DMS79 (cell line): Measurements from ENCODE around the gene SEMA5A.

Experiments used
- DNase-seq: peaks from one replicate; lab custom pipeline; 2025; lab: John Stamatoyannopoulos, UW

The SEMA5A gene

DNA sequence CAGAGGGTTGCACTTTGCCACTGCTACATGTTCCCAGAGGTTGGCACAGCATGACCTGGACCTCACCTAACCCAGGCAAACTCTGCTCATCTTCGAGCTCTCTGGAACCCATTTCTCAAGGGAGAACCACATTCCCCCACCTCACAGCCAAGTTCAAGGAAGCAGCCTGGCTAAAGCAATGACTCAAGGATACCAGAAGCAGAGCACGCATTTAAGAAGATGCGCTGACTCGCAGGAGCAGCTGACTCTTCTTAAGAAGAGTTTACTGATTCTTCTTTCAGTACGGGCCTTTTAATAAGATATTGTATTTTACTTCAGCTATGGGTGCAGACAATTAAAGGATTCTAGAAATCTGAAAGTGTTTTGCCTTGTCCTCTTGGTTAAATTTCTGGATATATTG lies 4.1 kb upstream of the SEMA5A start:
- no peak for DNase-seq

DNA sequence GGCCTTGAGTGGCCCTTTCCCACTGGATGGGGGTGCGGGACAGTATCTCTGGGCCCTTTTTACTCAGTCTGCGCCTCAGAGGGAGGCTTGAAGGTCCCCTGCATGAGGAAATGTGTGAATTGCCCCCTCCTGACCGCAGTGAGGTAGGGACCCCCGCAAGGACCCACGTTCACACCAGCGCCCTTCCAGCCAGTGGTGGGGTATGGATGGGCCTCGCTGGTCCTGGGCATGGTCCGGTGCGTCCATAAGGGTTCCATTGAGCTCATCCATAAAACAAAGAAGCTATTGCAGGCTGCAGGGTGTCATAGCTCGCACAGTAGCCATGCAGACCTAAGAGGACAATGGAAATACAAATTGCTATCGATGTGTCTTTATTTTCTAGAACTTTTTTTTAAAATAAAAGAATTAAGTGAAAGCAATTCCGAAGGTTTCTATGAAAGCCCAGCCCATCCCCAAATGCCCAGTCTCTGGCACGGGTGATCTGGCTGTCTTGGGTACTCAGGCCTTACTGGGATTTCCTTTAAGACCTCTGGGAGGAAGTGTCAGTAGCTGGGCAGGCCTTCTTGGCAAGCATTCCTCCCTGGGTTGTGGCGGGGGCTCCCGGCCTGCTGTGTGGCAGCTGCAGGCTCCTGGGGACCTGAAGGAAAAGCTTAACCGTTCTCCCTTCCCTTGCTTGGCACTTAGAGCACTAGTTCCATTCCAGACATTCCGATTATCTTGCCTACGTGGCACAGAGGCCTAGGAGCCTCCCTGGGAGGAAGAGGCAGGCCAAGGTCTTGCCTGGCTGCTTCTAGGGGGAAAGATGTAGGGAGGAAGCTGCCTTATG lies 1.5 kb upstream of the SEMA5A start:
- no peak for DNase-seq

DNA sequence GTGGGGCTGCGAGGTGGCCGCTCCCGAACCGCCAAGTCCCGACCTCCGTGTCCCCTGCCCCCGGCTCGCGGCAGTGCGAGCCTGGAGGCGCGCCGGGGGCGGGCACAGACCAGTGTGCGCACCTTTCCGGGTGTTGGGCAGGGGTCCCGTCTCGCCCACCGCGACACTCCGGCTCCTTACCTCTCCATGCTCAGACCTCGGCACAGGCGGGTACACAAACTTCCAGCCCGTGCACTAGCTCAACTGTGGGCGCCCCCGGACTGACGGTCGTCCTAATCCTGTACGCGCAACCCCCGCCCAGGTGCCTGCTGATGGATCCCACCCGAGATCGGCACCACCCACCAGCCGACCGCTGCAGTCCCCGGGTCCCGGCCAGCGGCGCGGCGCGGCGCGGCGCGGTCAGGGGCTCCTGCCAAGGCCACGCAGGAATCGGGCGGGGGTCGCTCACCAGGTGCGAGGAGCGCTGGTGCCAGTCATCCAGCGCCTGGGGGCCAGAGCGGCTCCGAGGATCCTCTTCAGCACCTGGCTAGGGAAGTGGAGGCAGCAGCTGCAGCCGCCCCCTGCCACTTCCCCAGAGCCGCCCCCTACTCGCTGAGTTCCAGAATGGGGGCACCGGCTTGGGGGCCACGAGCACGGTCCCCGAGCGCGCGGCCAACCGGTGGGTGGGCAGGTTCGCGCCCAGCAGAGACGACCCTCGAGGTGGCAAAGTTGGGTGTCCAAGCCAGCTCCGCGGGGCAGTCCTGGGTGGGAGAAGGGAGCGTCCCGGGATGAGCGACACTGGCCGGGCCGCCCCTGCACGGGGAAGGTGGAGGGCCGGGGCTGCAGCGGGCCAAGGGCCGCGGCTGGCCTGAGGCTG lies 511 bp downstream of the SEMA5A start:
- DNase-seq, result no peak

DNA sequence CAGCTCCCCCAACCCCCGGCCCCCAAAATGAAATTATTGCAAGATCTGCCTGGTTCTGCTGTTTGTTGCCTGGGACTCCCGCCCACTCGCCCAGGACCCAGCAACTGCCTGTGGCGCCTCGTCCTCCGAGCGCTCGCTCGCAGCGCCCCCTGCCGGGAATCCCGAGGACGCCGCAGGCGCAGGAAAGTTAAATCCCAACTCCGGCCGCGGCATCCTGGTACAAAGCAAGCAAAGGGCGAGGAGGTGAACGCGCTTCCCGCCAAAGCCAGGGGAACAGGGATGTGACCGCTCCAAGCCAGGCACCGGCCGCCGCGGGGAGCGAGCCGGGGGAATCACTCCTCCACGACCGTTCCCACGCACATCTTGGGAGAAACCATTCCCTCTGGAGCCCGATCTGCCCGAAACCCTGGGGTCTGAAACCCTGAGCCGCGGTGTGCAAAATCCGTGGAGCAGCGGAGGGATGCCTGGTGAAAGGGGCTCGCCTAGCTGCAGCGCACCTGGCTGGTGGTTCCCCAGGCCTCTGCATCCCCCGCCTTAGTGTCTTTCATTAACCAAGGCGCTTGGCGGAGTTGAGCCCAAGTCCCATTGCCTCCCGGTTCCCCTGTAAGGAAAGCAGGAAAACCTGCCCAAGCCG lies 1.3 kb downstream of the SEMA5A start:
- DNase-seq, result peak; percentile 60

DNA sequence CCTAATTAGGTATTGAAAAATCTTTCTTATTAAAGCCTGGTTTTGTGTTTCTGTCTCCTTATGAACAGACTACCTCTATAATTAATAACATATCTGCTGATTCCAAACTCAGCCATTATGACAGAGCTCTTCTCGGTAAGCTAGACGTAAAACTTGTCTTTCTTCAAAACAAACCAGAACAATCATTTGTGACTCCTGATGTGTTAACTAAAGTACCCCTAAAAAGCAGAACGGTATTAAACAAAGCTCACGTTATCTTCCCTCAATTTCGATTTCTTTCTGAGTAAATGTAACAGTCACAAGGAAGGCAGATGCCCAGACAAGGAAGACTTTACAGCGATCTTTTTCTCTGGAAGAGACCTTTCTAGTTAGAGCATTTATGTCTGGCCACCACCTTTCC lies 1.8 kb downstream of the SEMA5A start:
- DNase-seq, result no peak

DNA sequence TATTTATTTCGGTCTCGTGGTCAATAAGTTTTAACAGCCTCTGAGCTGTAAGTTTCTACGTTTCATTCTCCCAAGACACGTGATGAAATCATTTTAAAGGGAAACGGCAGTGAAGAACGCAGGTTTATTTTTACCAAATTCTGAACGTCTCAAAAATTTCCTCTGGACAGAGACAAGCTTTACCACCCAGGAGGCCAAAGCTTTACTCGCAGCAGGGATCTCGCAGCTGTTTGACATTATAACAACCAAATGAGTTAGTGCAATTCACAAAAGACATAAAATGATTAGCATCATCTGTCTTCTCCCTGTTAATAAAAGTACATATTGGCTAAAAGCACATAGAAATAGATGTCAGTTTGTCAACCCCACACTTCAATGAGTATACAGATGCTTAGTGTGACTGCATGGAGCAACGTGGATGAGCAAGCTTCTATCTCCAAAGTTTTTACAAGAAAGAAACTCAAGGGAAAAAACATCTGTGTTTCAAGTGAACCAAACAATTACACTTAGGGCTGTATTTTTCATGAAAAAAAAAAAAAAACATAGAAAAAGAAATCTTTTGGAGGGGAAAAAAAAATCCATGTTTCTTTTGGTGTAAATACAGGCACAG lies 2.5 kb downstream of the SEMA5A start:
- DNase-seq, result no peak

DNA sequence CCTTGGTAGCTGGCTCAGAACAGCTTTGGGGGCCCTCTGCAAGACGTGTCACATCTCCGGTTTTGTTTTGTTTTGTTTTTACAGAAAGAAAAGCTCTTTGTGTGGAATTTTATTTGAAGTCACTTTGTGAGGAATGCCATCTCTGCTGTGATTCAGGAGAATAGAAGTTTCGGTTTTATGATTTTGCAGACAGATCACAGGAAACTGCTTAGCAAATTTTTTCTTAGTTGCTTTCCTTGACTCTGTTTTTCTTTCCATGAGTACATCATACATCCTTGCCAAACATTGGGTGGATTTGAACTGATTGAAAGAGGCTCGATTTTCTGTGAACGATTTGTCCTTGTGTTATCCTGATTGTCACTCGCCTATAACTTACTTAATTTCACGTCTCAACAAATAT lies 5.1 kb downstream of the SEMA5A start:
- DNase-seq, result no peak

DNA sequence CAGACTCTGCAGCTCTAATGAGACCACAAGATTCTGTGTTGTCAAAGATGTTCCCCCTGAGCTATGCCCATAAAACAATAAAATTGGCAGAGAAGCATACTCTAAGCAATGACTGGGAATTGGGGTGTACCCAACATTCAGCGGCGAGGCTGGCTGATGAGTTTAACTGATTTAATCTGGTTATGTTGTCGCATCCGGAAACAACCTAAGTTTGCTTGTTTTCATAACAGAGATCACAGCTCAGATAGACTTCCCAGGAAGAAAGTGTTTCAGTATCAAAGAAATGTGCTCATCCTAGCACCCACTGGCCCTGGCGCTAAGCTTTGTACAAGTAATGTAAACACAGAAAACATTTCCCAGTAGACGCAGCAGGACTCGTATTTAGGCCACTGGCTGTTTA lies 7.4 kb downstream of the SEMA5A start:
- no peak for DNase-seq

DNA sequence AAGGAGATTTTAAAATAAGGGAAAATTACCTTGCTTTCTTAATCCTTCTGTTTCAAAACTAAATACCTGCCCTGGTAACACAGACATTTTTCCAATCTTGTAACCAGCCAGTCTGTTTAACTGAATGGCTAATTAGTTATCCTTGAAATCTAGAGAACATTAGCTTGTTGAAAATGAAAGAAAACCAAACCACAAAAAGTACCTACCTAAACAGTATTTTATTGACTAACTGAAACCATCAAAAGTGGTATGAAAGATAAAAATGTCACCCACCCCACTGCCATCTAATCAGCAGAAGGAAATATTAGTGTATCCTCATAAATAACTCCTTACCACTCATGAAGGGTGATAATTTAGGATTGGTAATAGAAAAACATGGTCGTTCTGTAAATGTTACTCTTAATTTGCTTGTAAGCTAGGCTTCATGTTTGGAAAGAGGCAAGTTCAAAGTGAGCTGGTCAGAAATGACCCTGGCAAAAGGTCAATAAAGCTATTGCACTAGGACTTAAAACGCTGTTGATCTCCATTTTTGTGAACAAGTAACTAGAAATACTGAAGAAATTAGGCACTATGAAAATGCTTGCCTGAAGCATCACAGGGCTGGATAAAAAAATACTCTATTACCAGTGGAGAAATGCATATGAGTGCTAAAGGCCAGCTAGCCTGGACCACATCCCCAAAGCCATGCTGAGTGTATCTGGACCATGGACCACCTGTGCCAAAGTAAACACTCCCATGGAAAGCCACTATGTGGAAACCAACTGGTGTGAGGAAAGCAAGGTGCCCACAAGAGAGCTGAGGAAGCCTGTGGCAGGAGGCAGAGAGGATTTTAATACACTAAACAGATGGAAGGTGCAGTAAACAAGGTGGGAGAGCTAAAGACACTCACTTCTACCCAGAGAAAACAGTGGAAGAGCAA lies 8.4 kb downstream of the SEMA5A start:
- no peak for DNase-seq

DNA sequence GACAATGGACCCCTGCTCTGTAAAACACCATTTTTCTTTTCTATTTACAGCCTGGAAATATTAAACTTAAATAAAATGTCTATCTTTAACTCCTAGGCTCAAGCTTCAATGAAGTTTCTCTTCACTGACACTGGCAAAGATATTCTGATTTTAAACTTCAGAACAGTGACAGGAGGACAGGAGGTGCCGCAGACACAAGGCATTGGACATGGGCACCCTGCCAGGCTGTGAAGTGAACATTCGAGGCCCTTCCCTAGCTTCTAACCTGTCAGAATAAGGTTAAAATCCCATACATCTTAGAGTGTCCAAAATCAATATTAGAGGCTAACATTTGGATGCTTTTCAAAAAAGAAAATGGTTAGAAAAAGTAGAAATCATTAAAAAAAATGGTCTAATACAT lies 9.2 kb downstream of the SEMA5A start:
- no peak for DNase-seq

DNA sequence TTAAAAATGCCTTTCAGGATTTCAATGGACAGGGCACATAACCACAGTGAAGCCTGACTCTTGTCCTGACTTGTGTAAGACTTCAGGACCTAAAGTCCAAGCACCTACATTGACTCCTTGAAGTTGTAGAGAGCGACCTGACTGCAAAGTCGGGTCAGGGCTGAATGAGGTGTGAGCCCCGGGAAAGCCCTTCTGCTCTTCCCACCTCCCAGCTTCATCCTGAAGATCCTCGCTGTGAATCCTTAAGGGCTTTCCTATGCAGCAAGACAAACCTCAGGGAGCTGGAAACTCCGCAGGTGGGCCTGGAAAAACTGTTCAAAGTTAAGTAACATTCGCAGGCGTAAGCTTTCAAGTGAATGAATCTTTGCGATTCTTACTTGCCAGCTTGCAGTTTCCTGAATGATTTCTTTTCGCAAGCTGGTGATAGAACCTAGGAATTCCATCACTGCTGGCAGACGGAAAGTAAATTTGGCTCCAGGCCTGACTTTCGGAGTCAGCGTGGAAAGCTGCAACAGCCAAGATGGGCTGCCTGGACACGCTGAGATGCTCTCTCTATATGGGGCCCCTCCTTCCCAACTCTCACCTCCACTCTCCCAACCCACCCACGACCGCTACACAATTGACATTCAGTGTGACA lies 10.9 kb downstream of the SEMA5A start:
- DNase-seq, result no peak

DNA sequence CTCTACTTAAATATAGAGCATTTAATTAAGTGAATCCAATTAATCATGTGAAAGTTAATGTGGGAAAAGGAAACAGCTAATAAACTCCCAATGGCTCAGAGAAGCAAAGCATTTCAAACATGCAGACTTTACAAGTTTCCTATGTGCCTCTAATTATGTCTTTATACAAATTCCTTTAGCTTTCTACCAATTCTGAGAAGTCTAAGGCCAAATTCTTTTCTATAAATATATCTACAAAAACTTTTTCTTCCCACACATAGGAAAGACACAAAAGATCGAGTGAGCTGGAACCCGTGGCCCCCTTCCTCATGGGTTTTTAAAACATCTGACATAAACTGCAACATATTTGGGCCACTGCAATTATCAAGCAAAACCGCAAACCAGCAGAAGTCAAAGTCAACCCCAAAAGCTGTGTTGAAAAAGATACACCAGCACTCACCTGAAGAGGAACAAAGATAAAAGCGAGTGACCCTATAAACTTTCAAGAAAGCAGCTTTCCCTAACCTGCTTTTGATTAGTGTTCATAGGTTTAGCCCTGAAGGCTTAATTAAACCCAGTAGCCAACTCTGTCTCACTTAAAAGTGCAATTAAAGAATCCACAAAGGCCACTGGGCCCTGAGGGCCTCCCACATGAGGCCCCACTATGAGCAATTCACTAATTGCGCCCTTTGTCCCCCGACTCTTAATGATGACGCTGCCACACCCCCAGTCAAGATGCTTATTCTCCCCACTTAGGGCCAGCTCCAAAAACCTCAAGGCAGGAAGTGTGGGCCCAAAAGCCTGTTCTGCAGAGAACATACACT lies 12.1 kb downstream of the SEMA5A start:
- no peak for DNase-seq

DNA sequence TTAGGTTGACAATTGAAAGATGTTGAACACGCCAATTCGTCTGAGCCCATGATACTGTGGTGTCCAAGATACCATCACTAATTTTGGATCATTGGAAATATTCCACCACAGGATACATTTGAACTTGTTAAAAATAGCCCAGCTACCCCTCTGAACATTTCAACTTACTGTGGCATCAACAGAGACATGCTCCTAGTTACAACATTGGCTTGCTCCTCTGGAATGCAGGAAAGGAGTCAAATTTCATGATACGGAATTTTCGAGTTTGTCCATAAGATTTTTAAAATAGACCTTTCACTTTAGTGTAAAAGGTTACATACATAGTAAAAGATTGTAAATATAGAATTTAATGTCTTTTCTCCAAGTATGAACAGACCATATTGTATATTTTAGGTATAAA lies 12.8 kb downstream of the SEMA5A start:
- no peak for DNase-seq

DNA sequence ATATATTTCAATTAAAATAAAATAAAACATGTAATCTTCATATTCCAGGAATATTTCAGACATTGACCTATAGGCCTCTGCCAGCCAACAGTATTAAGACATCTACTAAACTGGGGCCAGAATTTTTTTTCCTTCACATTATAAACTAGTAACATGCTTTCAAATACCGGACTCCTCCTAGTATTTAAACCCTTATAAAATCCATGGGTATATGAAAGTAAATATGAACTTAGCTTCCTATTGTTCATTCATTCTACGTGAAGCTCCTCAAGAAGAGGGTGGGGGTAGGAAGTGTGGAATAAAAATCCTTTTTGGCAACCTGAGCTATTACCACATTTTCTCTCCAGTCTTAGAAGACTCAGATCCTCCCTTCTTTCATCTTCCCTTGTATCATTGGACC lies 16.4 kb downstream of the SEMA5A start:
- no peak for DNase-seq

DNA sequence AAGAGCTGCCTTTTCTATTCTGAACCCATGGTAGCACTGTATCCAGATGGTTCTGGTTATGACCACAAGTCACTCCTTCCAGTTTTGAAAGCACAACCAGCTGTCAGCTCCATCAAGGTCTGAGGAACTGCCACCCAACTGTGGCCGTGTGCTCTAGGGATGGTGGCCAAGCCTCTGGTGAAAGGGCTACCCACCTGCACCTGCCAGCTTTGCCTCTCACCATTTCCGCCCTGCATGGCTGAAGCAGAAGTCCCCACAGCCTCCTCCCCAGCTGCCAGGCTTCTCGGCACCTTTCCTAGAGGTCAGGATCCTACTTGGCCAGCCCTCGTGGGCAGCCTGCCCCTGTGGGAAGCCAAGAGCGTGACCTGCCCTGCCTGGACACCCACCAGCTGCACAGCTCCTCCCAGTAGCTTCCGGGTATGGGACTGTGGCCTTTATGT lies 16.8 kb downstream of the SEMA5A start:
- DNase-seq, result no peak

DNA sequence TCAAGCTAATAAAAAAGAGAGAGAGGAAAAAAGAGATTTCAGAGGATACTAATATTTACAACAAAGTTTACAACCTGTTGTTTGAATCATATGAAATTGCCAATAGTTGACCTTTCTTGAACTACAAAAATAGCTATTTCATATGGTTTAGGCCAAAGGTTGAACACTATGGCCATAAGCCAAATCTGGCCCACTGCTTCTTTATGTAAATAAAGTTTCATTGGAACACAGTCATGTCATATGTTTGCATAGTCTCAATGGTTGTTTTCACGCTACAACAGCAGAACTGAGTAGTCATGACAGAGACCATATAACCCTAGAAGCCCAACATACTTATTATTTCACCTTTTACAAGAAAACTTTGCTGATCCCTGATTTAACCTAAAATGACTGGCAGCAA lies 20.9 kb downstream of the SEMA5A start:
- DNase-seq, result no peak

DNA sequence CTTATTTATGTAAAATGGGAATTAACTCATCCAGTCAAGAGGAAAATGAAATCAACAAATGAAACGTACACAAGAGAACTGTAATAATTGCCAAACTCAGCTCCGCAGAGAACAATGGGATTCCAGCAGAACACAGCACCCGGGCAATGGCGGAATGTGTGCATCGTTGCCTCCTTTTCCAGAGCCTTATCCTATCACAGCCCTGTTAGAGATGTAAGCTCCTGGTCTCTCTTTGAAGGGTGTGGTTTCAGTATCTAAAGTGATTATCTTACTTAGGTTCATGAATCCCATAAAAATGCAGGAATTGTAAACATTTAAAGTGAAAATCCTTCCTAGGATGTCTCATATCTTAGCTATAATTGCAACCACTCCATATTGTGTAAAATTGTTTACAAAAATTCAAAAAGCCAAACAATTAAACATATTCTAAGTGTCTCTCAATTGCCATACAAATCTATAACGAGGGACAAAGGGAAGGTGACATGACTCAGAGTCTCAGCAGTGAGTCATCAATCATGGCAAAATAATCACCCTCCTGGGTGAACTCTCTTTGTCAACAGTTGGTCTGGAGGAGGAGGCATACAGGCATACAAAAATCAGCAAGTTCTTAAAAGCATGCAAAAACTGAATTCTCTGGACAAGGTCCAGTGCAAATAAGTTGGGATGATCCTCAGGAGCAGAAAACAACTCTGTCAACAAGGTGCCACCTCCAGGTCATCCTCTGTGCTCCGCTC lies 22.6 kb downstream of the SEMA5A start:
- no peak for DNase-seq

DNA sequence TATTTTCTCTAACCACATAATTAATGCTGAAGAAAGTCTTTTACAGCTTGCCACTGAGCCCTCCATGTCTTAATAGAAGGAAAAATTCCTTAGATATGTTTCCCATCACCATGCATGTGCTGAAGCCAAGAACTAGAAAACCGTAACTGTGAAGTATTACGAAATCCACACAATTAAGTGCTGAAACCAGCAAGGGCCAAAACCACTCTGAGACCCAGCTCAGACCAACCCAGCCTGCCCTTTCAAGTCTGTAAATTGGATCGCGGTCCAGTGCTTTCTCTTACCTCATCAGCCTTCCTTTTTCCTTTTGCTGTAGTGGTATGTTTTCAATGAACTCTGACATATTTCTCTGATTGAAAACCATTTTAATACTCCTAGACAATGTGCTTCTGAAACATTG lies 26.3 kb downstream of the SEMA5A start:
- no peak for DNase-seq

DNA sequence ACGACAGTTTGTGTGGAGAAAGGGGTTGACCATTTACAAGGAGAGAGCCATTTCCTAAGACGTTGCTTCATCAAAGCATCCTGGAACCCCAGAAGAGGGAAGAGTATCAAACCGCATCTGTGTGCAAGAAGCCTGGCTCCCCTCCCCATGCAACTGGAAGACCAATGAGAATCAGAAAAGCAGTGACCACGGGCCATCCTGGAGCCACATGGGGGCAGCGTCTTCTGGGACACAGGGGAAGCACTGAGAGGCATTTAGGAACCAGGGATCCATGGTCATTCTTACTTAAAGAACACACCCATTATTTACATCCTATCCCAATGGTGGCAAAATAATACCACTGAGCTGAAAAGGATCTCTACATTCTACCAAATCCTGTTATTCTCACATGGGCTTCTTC lies 29.3 kb downstream of the SEMA5A start:
- DNase-seq, result no peak
